ENCODE data around the gene SRRM3.

Gene SRRM3

DNA sequence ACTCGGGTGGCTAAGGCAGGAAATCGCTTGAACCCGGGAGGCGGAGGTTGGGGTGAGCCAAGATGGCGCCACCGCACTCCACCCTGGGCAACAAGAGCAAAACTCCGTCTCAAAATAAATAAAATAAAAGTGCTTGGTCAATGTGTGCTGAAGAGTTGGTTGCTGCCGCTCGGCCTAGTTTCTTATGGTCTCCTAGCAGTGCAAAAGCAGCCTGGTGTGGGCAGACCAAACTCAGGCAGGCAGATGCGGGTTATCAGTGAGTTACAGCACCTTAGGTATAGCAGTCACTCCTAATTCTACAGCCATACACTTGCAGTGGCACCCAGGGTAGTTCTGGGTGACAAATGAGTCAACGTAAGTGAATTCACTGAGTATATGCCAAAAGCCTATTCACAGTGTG lies 123.4 kb downstream of the SRRM3 start:
- no peak for DNase-seq (ENCODE audit: low read depth)
- no peak overlapping the region for H3K4me3 ChIP-seq (ENCODE audit: low read depth, low read length)
- TF ChIP-seq, protein P1, sequence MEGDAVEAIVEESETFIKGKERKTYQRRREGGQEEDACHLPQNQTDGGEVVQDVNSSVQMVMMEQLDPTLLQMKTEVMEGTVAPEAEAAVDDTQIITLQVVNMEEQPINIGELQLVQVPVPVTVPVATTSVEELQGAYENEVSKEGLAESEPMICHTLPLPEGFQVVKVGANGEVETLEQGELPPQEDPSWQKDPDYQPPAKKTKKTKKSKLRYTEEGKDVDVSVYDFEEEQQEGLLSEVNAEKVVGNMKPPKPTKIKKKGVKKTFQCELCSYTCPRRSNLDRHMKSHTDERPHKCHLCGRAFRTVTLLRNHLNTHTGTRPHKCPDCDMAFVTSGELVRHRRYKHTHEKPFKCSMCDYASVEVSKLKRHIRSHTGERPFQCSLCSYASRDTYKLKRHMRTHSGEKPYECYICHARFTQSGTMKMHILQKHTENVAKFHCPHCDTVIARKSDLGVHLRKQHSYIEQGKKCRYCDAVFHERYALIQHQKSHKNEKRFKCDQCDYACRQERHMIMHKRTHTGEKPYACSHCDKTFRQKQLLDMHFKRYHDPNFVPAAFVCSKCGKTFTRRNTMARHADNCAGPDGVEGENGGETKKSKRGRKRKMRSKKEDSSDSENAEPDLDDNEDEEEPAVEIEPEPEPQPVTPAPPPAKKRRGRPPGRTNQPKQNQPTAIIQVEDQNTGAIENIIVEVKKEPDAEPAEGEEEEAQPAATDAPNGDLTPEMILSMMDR (IDR thresholded peaks at IDR 0.05; ENCODE audit: low read depth, low read length, missing control alignments), result no peak

DNA sequence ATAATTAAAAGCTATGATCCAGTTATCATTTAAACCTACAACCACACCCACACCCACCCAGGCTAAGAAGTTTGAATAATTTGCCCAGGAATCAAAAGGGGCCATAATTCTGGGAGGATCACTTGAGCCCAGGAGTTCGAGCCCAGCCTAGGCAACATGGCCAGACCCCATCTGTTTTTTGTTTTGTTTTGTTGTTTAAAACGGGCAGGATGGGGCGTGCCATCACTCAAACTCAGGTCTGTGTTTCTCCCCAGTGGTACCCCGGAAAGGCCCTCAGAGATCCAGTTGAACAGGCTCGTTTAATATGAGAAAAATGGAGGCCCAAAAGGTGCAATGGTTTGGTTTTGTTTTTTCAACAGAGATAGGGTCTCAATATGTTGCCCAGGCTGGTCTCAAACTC lies 124.1 kb downstream of the SRRM3 start:
- TF ChIP-seq, protein P1 (IDR thresholded peaks at IDR 0.05; ENCODE audit: low read depth, low read length, missing control alignments), result no peak
- no peak overlapping the region for H3K4me3 ChIP-seq (ENCODE audit: low read depth, low read length)
- no peak for DNase-seq (ENCODE audit: low read depth)

DNA sequence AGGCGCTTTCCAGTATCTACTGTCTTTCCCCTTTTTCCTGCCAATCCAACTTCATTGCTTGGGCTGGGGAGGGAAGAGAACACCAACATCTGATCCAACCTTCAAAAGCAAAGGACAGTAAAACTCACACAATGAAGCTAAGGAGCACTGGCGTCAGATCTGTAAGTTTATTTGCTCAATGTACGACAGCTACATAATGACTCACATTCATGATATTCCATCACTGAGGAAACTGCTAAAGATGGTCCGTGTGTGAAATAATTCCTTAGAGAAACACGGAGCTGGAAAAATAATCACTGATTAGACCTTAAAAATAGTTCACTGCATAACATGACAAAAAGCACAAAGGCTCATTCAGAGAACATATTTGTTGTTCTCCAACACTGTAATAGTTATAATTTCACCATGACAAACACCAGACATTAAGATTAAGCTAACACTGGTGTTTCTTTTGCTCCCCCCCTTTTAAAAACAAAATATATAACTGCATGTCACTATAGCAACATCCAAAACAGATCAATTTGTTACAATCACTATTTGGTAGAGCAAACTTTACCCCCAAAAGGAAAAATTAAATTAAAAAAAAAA lies 125.0 kb downstream of the SRRM3 start:
- H3K4me3 ChIP-seq (ENCODE audit: low read depth, low read length), result no peak overlapping the region
- DNase-seq (ENCODE audit: low read depth), result no peak
- TF ChIP-seq, protein P1 (IDR thresholded peaks at IDR 0.05; ENCODE audit: low read depth, low read length, missing control alignments), result no peak

DNA sequence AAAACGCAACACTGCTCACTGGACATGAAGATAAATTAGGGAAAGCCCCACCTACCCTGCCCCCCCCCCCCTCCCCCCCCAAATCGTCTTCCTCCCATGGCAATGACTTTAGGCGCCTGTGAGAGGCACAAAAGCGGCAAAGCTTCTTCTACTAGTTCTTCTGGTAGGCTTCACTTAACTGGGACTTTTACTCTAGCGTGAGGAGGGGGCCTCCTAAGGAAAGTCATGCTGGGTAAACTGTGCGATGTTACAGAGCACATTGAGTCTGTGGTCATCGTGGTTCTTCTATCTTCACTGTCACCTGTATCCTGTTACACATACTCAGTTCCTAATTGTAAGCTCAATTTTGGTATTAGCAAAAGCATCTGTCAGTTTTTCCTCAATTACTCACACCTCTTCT lies 125.9 kb downstream of the SRRM3 start:
- TF ChIP-seq, protein P1 (IDR thresholded peaks at IDR 0.05; ENCODE audit: low read depth, low read length, missing control alignments), result no peak
- no peak for DNase-seq (ENCODE audit: low read depth)
- H3K4me3 ChIP-seq (ENCODE audit: low read depth, low read length), result no peak overlapping the region

DNA sequence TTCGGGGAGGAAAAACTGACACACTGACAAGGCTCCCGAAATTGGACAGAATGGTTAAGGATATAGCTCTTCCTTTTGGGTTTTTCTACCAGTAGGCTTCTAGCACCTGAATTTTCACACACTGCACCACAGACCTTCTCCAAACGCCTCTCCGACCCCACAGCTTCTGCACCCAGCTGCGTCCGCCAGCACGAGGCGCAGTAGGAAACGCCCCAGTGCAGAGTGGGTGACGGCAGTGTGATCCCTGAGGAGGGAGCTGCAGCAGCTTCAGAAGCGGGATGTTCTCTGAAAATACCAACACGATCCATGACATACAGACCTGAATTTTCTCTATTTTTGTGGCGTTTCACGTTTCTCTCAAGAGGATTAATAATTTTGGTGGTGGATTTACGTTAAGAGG lies 126.7 kb downstream of the SRRM3 start:
- no peak for DNase-seq (ENCODE audit: low read depth)
- TF ChIP-seq, protein P1 (IDR thresholded peaks at IDR 0.05; ENCODE audit: low read depth, low read length, missing control alignments), result no peak
- H3K4me3 ChIP-seq (ENCODE audit: low read depth, low read length), result no peak overlapping the region

DNA sequence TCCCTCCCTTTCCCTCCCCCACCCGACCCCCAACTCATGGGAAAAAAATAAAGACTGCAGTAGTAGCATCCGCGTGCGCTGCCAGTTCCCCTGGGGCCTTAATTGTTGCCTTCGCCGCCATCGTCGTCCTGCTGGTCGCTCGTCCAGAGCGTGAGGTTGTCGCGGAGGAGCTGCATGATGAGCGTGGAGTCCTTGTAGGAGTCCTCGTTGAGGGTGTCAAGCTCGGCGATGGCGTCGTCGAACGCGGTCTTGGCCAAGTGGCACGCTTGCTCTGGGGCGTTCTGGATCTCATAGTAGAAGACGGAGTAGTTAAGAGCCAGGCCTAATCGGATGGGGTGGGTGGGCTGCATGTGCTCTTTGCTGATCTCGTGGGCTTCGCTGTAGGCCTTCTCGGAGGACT lies 127.8 kb downstream of the SRRM3 start:
- H3K4me3 ChIP-seq (ENCODE audit: low read depth, low read length), result no peak overlapping the region
- DNase-seq (ENCODE audit: low read depth), result no peak
- TF ChIP-seq, protein P1 (IDR thresholded peaks at IDR 0.05; ENCODE audit: low read depth, low read length, missing control alignments), result no peak

DNA sequence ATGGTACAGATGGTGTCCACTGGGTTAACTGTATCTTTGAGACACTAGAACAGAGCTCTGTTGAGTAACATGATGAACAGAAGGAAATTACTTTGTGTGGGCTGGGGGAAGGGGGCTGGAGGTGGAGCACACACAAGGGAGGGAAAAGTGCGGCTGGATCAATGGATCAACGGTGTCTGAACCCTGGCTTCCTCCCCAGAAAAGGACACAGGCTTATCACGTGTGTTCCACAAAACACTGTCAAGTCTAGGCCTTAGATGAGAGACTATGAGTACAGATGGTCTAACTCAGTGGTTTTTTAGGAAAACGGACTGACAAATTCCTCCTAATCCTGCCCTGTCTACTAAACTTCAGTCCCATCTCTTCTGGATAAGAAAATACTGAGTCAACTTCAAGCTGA lies 128.6 kb downstream of the SRRM3 start:
- TF ChIP-seq, protein P1 (IDR thresholded peaks at IDR 0.05; ENCODE audit: low read depth, low read length, missing control alignments), result no peak
- H3K4me3 ChIP-seq (ENCODE audit: low read depth, low read length), result no peak overlapping the region
- no peak for DNase-seq (ENCODE audit: low read depth)
